HG02588 (cell line): ENCODE data around the gene ATG14.
"Not testable (repeated sequence)": the region's sequence is repeated elsewhere in the genome, so short reads cannot be mapped to it uniquely, and the experiment has no call there.

Source experiments
- ATAC-seq: cut with Tn5 transposase; IDR thresholded peaks from one replicate; pipeline ENCODE4 v1.9.1; 2021; ENCODE audit warnings: mild to moderate bottlenecking, moderate library complexity; ENCODE audit not compliant: unreplicated experiment

Gene ATG14

GRCh38 chr14:55352201-55352600 is 59.4 kb downstream of the ATG14 start:
- ATAC-seq, result no peak

GRCh38 chr14:55351111-55351510 is 60.5 kb downstream of the ATG14 start:
- ATAC-seq, result no peak

- no peak for ATAC-seq
Measured at GRCh38 chr14:55350461-55350860, 61.2 kb downstream of the ATG14 start.

- no peak for ATAC-seq
Measured at GRCh38 chr14:55349565-55349964, 62.1 kb downstream of the ATG14 start.

DNA sequence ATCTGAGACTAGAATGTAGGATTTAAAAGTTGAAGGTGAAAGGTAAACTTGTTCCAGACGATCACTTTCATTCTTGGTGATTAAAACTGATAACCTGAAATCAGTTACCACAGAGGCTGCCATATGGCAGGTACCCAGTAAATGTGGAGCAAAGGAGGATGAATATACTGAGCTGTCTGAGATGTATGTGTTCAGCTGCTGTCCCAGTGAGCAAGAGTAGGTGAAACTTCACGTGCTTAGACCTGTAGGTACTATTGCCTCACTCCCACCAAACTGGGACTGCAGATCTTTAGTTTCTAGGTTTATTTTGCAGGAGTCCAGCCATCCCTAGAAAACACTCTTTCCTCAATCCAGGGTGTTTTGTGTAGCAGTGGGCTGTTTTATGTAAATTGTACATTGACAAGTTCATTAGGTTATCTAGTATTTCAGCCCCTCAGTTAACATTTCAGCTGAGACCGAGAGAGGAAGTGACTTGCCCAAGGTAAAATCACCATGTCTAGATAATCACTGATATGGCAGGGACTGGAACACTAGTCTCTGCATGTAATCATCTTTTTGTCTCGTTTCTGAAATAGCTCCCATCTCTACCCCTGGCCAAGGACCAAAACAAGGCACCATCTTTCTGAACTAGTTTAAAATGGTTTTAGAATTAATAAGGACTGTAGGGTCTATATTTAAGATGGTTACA is 62.7 kb downstream of the ATG14 start:
- ATAC-seq, result no peak

GRCh38 chr14:55347748-55348147 is 63.9 kb downstream of the ATG14 start:
- no peak for ATAC-seq

DNA sequence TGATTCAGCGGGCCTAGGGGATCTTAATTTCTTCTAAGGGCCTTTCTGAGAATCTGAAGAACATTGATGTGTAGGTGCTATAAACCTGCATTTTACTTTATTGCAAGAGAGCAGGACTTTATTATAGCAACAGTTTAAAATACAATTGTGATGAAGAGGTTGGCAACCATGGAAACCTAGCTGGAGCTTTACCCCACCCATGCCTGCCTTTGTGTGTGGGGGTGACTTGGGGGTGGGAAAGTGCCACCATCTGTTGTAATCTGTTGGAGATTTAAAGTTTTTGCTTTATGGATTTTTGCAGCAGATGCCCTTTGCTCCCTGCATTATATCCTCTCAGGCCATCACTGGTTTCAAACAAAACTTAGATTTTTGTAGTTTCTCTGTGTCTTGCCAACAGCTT is 64.6 kb downstream of the ATG14 start:
- ATAC-seq, result no peak

GRCh38 chr14:55344582-55345163 is 67.0 kb downstream of the ATG14 start:
- not testable (repeated sequence) for ATAC-seq

DNA sequence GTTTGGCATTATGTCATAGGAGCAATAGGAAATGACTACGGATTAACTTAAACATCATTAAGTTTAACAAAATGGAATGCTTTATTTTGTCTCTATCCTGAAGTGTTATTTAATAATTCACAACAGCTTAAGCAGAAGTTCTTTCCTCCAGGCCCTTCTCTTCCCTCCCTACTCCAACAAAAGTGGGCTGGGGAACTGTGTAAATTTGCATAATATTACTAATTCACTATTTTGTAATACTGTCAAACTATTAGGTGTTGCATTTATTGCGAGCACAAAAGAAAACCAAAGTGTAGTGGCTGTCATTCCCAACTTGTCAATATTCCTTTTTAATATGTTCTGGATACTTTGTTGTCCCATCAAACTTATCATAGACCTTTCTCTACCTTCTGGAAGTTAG is 69.8 kb downstream of the ATG14 start:
- no peak for ATAC-seq

DNA sequence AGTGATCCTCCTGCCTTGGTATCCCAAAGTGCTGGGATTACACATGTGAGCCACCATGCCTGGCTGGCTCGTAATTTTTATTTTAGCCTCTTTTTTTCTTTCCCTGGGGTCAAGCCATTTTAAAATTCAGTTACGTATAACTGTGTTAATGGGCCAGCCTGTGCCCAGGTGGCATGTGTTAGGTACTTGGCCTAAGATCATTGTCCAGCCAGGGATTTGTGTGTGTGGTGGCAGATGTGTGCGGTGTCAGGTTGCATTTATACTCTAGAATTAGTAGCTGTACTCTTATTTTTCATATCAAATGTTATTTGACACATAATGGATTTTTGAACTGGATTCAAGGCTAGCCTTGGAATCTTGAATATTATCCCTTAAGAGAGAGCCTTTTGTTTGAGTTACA is 71.1 kb downstream of the ATG14 start:
- no peak for ATAC-seq

- ATAC-seq, result peak; percentile 76
Measured at GRCh38 chr14:55339770-55340169, 71.9 kb downstream of the ATG14 start.

- ATAC-seq, result no peak
Measured at GRCh38 chr14:55336691-55337090, 74.9 kb downstream of the ATG14 start.

- ATAC-seq, result no peak
Measured at GRCh38 chr14:55336162-55336561, 75.5 kb downstream of the ATG14 start.

DNA sequence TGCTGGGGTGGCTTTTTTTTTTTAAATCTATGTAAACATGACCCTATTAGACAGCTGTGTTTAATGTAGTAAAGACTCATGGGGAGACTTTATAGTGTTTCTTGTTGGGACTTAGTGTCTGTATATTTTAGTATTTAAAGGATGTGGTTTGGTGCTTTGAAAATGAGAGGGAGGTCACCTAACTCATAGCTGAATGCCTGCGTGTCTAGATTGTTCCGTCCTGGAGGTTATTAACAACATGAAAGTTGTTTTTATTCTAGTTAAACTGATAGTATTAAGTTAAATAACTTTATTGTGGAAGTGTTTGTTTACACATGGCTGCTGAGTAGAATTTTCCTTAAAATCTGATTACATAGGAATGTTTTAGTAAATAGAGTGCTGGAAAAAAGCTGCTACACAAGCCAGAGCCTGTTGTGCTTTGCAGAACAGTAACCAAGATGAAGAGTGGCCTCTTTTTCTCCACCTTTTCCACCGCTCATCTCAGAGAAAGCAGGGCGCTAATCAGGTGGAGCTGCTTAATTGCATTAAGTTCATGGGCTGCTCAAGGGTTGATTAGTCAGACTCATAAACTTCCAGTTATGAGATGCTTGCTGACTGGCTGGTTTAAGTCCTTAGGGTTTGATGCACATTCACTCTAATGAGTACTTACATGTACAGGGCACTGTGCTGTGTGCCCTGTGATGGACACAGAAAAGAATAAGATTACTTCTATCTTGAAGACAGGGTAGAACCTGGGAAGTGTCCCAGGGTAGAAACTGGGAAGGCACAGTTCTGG is 77.7 kb downstream of the ATG14 start:
- ATAC-seq, result no peak

GRCh38 chr14:55332654-55333570 is 78.7 kb downstream of the ATG14 start:
- ATAC-seq, result no peak

- no peak for ATAC-seq
Measured at GRCh38 chr14:55329999-55330710, 81.5 kb downstream of the ATG14 start.

- ATAC-seq, result no peak
Measured at GRCh38 chr14:55328317-55328716, 83.3 kb downstream of the ATG14 start.

- ATAC-seq, result no peak
Measured at GRCh38 chr14:55327179-55327578, 84.5 kb downstream of the ATG14 start.

DNA sequence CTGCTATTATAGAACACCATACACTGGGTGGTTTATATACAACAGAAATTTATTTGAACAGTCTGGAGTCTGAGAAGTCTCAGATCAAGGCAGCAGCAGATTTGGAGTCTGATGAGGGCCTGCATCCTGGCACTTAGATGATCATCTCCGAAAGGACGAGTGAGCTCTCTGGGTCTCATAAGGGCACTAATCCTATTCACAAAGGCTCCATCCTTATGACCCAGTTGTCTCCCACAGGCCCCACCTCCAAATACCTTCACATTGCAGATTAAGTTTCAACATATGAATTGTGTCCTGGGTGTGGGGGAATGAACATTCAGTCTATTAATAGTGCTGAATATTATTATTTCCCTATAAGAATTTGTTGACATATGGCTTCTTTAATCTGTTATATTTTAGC is 86.8 kb downstream of the ATG14 start:
- ATAC-seq, result no peak

- no peak for ATAC-seq
Measured at GRCh38 chr14:55323910-55324309, 87.7 kb downstream of the ATG14 start.
